Renal cortex interstitium (tissue), 15 donors: Measurements from ENCODE around the gene GRM7. TPM values are rescaled to one million over a fixed set of nuclear protein-coding genes. Genes with fewer than 3 reads are reported as not detected.

Experiments
- DNase-seq, 11 donors: peaks; one replicate each; pipeline ENCODE4 v3.0.0-alpha.2; 2013; ENCODE audit warnings: low read depth in 9 of 11, low spot score in 4 of 11; ENCODE audit errors: extremely low read depth in 1 of 11
- long read RNA-seq, 16 experiments: transcript quantifications; one replicate each; lab custom pipeline, GENCODE V29; 2026
- polyA plus RNA-seq, 3 donors: library from polyadenylated mRNA; unstranded; fragments of 120-200 nt; gene quantifications; one replicate each; pipeline ENCODE4 v1.2.1, GENCODE V29; 2013; ENCODE audit not compliant: insufficient read length in 3 of 3

GRM7 gene
- polyA plus RNA-seq: 1 to 10 TPM; 1.4 to 2.3 (median 2.0) TPM
- long read RNA-seq, donor 1: 0 reads
- long read RNA-seq, donor 2: 0 reads
- long read RNA-seq, donor 3: 0 reads
- long read RNA-seq, donor 4: 0 reads
- long read RNA-seq, donor 5: 0 reads
- long read RNA-seq, donor 6: 0 reads
- long read RNA-seq, donor 7: 0 reads
- long read RNA-seq, donor 8: 0 reads
- long read RNA-seq, donor 9: 0 reads
- long read RNA-seq, donor 10: 0 reads
- long read RNA-seq, donor 11: 0 reads
- long read RNA-seq, donor 12: 0 reads
- long read RNA-seq, donor 13: 0 reads
- long read RNA-seq, donor 14: 0 reads
- long read RNA-seq, donor 15: 0 reads
- long read RNA-seq, donor 16: 0 reads

DNA sequence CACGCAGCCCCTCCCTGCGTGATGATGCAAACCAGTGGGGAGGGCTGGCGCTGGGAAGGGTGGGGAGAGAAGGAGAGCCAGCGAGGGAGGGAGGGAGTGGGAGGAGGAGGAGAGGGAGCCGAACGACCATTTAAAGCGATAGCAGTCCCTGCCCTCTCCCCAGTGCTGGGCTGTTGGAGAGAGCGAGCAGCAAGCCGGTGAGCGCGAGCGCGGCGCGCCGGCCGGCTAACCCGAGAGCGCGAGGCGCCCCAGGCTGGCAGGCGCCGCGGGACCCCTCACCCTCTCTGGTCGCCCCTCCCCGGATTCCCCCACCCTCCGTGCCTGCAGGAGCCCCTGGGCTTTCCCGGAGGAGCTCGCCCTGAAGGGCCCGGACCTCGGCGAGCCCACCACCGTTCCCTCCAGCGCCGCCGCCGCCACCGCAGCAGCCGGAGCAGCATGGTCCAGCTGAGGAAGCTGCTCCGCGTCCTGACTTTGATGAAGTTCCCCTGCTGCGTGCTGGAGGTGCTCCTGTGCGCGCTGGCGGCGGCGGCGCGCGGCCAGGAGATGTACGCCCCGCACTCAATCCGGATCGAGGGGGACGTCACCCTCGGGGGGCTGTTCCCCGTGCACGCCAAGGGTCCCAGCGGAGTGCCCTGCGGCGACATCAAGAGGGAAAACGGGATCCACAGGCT, at the start of gene GRM7:
Gene GRM7 (plus strand): TSS at position 162 of the 671 bp plus-strand sequence.
- peak in 7 of 11 donors; percentile 36 to 65 (median 45) for DNase-seq

DNA sequence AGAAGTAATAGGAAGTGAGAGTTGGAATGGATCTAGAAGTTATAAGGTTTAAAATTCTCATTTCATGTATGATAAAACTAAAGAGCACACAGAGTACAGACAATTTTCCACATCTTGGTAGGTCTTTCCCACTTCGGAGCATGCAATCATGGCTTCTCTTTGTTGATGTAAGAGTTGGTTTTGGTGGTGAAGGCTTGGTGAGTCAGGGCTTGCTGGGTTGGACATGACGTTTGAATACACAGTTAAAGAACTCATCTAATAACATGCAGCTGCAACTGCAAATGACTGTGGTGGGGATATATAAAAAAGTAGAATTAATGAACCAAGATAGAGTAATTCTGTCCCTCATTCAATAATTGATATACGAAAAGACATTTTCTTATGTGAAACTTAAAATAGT, 39.5 kb upstream of the GRM7 start:
- DNase-seq: no peak

DNA sequence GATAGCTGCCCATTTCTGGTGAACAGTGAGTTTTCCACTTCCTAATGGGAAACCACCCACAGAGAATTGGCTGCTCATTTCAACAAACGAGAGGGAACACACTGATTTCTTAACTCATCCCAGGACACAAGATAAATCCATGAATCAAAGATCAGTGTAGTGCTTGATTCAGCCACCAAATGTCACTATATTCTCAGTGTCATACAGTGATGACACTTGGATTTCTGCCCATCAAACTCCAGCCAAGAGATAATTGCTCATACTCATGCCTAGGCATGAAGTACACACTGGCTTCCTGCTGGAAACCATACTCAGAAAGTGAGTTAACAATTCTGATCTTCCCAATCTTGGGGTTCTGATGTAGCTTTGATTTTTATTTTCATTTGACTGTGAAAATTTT, 35.4 kb upstream of the GRM7 start:
- DNase-seq: no peak

DNA sequence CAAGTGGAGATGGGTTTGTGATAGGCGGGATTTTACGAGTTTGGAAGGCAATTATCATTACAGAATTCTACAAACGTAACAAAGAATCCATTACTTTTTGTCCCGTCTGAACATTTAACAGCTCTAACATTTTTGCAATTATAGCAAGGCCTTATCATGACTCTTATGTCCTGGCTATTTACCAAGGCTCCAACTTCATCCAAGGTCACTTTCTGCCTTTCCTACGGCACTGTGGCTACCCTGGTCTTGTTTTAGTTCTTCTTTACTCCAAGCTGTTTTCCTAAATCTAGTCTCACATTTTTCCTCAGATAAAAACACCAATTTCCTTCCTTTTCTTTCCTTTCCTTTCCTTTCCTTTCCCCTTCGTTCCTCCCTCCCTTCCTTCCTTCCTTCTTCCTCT, 33.5 kb upstream of the GRM7 start:
- DNase-seq: no peak

DNA sequence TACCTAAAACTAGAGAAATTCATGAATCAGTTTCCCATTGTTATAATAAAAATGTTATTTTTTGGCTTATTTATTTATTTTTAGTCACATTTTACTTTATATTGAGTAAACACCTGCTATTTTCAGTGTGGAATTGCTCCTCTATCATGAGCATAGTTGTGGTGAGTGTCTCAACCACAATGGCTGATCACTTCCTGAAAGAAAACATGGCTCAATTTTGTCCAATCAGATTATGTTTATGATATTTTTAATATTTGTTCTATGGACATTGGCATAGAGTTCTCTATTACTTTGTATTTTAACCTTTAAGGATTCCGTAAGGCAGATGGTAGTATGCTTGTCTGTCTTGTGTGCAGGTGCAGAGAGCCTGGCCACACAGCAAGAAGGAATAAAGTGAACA, 16.2 kb upstream of the GRM7 start:
- DNase-seq: no peak

DNA sequence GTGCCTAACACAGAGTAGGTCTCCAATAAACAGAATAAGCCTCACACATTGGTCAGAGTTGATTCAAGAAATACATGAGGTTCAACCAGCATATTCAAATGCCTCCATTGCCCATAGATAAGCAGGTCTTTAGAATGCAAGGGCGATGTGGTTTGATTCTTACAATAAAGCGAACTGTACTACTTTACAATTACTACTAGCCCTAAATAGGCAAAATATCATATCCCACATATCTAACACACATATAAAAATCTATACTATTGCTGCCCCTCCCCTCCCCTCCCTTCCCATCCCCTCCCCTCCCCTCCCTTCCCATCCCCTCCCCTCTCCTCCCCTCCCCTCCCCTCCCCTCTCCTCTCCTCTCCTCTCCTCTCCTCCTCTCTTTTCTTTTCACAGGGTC, 6.7 kb upstream of the GRM7 start:
- DNase-seq: no peak

DNA sequence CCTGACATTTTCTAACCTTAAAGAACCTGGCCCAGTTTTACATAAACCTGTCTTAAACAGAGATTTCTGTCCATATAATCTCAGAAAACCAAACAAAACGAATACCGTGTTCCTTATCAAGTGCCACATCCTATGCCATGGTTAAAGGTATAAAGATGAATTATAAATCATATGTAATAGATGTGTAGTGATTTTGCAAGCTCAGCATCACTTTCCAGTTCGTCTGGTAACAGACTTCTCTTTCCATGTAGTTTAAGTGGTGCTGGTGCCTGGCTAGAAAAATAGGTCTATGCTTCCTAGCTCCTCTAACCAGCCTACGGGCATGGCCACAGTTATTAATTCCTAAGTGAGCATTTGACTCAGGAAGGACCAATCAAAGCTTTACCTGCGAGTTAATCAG, 3.4 kb upstream of the GRM7 start:
- no peak for DNase-seq

DNA sequence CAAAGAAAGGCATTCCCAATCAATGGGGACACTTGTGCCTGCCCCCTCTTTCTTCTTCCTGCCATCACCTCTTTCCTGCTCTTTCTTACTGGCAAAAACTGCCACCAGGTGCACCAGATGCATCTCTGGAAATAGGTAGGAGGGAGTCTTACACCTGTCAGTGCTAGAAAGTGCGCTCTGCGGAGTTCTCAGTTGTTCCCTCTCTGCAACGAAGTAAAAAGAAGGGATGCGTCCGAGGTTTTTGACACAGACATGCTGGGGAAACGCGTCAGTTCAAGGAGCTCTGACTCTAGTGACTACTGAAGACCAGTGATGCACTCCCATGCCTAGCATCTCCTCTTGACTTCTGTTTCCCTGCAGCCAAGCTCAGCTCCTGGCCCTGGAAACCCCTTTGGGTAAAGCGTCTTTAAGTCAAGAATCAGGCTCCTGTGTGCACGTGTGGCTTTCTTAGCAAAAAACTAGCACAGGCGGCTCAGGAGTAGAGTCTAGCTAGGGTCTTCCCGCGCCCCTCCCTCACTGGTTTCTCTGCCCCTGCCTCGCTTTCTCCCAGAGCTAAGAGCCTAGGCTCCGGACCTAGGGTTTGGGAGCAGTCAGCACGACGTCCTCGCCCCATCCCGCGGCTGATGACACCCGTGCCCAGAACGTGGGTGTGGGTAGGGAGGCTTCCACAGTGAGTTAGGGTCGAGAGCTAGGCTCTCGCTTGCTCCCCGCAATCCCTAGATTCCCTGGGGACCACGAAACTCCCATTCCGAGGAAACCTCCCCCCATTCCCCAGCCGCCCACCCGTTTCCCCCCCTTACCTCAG, 564 bp upstream of the GRM7 start:
- peak in 2 of 11 donors; percentile 10 to 52 for DNase-seq

DNA sequence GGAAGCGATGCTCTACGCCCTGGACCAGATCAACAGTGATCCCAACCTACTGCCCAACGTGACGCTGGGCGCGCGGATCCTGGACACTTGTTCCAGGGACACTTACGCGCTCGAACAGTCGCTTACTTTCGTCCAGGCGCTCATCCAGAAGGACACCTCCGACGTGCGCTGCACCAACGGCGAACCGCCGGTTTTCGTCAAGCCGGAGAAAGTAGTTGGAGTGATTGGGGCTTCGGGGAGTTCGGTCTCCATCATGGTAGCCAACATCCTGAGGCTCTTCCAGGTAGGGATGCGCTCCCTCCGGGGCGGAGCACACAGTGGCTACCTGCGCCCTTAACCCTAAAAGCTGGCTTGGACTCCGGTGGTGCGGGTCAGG, 698 bp downstream of the GRM7 start:
- peak in 3 of 11 donors; percentile 4 to 10 (median 8) for DNase-seq

DNA sequence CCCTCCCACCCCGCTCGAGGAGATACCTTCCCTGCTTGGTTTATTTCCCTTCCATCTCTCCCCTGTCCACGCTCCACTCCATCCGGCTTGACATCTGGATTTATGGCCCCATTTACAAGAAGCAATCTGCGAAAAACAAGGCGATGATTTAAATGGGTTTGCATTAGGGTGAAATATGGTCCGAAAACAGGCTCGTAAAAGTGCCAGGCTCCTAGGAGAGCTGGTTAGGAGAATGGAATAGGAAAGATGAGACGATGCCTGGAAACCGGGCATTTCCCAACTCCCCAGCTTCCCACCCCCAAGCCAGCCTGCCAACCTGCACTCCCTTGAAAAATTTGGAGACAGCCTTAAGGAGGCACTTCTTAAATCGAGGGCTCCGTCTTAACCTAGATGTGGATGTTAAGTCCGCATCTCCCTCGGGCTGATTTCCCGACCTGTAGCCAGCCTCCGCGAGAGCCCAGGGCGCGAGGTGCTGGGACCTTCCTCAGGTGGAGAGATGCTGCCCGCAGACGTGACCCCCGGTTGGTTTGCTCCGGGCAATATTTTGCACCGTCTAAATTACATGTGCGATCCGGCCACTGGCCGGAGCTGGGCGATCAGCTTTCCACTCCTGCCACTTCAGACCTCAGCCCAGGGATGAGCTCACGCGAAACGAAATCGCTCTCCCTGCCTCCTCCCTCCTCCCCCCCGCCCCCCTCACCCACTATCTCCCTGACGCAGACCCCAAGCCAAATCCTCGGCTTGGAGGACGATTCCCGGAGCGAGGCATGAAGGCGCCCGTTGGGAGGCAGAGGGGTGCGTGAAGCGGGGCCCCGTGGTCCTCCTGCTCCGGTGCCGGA, 1.3 kb downstream of the GRM7 start:
- peak in 6 of 11 donors; percentile 15 to 46 (median 32) for DNase-seq

DNA sequence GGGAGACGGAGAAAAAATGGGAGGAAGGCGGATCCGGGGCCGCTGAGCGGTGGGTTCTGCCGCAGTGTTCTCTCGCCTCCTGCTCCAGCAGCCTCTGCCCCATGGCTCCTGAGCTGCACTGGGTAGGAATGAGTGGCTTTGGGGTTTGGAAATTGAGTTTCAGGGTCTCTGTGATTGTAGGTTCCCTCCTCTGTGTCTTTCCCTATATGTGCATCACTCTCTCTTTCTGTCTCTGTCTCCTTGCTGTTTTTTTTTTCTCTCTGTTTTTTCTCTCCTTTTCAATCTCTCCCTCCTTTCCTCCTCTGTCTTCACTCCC, 1.9 kb downstream of the GRM7 start:
- DNase-seq: no peak

DNA sequence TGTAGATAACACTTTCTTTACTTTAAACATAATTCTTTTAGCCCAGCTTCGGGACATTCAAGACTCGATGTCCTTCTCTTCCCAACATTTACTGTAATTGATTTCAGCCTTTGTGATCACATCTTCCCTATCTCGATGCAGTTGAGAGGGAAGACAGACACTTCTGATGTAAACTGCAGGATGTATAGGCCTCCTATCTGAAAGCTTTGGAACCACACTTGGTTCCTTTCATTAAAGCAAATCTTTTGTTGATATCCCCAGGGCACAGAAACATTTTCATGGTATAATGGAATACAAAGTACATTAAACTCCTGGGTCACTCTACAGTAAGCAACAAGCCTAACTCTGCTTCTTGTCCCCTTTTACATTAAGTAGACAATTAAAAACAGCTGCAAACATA, 6.4 kb downstream of the GRM7 start:
- no peak for DNase-seq

DNA sequence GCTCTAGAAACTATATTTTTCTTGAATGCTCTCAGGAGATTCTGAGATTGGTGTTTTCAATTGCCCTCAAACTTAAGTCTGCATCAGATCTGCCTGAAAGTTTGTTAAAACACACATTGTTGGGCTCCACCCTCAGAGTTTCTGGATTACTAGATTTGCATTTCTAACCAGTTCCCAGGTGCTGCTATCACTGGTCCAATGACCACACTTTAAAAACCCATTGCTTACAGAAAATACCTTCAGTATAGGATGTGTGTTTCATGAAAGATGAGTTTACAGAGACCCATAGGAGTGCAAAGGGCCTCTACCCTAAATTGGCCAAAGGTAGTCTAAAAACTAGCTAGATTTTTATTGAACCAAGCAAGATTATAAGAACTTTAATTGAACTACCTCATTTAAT, 17.8 kb downstream of the GRM7 start:
- no peak for DNase-seq

DNA sequence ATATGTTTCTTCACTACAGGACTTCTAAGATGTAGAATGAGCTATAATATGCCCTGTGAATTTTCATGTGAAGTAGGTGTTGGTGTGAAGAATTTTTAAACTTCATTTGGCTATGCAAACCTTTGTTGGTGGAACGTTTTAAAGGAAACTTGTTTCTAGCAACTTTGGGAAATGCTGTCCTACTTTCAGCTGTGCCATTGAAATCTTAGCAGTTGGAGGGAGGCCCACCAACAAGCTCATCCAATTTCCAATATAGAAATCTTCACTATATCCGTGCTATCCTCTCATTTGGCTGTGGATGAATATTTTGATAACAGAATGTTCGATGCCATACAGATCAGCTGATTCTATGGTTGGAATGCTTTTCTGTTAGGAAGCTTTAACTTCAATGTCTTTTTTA, 51.3 kb downstream of the GRM7 start:
- no peak for DNase-seq

DNA sequence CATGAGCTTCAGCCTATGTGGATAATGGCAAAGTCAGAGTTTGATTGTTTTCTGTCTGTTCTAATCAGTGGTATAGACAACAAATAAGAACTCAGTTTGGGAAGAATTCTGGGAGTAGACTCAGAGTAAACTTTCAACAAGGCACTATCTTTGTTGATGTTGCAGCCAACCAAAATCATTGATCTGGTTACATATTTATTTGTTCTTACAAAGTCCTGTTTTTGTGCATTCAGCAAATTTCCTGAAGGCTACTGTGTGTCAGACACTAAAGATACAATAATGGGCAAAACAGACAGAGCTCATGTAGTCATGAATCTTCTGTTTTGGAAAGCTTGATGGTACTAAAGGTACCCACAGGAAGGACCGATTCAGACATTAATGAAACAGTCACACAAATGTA, 55.0 kb downstream of the GRM7 start:
- no peak for DNase-seq

DNA sequence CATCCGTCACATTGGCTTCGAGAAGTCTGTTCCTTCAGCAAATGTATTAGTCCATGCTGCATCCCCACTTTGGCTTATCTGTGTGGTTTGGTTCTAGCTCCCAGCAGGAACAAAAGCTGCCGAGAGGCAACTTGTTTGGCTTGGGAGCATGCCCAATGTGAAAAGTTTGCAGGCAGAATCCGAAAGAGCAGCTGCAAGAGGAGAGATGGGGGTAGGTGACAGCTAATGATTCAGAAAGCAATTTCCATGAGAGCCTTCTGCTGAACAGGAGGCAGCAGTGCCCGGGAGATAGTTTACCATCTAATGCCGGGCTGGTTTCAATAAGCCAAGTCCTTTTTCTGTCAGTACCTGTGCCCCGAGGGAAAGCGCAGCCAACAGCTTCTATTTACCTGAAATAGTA, 60.2 kb downstream of the GRM7 start:
- peak in 3 of 11 donors; percentile 1 to 5 (median 1) for DNase-seq

DNA sequence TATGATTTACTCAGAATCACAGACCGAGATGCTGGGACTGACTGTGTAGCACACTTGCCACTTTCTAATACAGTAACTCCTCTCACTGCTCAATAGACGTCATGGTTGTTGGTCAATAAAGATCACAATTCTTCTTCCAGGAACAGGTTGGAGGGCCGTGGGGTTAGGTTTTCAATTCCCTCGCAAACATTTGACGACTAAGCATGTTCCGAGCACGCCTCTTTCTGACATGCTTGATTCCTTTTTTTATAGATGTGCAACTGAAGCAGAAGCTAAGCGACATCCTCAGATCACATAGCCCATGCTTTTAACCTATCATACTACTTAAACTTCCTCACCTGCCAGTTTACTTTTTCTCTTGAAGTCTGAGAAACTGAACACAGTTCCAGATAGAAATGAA, 61.0 kb downstream of the GRM7 start:
- DNase-seq: no peak

DNA sequence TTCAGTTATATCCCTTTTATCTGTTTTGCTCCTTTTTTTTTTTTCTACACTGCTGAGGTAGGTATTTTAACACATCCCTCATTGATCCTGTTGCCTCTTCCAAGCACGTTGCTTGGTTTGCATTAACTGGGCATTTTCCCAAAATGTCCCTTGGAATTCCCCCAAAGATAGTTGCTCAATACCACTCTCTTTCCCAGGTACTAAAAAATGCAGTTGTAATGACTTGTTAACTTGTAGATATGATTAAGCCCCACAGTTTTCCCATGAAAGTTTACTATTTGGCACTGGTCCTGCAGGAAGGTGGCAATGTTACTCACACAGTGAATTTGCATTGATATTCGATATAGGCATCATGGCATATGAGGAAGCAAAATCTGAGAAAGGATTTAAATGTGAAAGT, 67.1 kb downstream of the GRM7 start:
- DNase-seq: no peak

DNA sequence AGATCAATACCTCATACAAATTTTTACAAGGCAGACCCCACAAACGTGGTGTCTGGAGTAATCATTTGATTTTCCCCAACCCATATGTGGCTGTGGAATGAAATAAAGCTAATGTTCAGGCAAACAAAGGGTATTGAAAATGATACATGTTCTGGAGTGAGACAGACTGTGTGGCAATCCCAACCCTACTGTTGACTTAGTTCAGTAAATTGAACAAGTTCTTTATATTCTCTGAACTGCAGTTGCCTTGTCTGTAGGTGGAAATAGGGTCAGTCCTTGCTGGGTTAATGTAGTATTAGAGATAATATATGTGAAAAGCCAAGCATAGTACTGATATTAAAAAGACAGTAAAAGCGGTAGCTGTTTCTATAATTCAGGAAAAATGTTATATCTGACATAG, 69.0 kb downstream of the GRM7 start:
- no peak for DNase-seq
